K562 (cell line): ENCODE data around the gene CRYZL1. TPM values are rescaled to one million over a fixed set of nuclear protein-coding genes. Genes with fewer than 3 reads are reported as not detected.

Experiments
- ADNP ChIP-seq: fragments of 200-800 bp; sonication (Bioruptor generic); IDR thresholded peaks from 2 replicates; pipeline ENCODE4 v1.6.1; 2016; ENCODE audit warnings: missing genetic modification characterization, missing compliant biosample characterization
- ATF4 ChIP-seq: fragments of 450-650 bp; formaldehyde crosslinking; IDR thresholded peaks from 2 replicates; pipeline ENCODE4 v1.4.0; 2022; ENCODE audit warnings: mild to moderate bottlenecking, moderate library complexity
- CHD7 ChIP-seq: fragments of 200-600 bp; sonication (generic); IDR thresholded peaks from one replicate; pipeline ENCODE4 v1.6.1; 2012; ENCODE audit warnings: mild to moderate bottlenecking, low read depth, low read length, inconsistent platforms
- CUX1 ChIP-seq: fragments of 200-800 bp; sonication (Bioruptor generic); IDR thresholded peaks from 2 replicates; pipeline ENCODE4 v1.6.1; 2016; ENCODE audit warnings: missing genetic modification characterization, missing compliant biosample characterization
- EP400 ChIP-seq: fragments of 450-650 bp; IDR thresholded peaks from 2 replicates; pipeline ENCODE4 v1.6.1; 2017; ENCODE audit warnings: antibody characterized with exemption, mild to moderate bottlenecking, moderate library complexity
- GATA2 ChIP-seq: sonication (generic); formaldehyde crosslinking; IDR thresholded peaks from 2 replicates; pipeline ENCODE4 v1.4.0; 2020; ENCODE audit warnings: mild to moderate bottlenecking, missing genetic modification reagents
- KLF13 ChIP-seq: fragments of 450-650 bp; IDR thresholded peaks from 2 replicates; pipeline ENCODE4 v1.6.1; 2016; ENCODE audit warnings: missing genetic modification characterization, low read depth, mild to moderate bottlenecking, missing compliant biosample characterization, moderate library complexity, borderline replicate concordance
- ZNF184 ChIP-seq: sonication (generic); formaldehyde crosslinking; IDR thresholded peaks from 2 replicates; pipeline ENCODE4 v1.5.0; 2020; ENCODE audit warnings: missing genetic modification reagents
- polyA plus RNA-seq, 8 experiments: library from polyadenylated mRNA; depleted of rRNA in 4 of 8; stranded (reverse) in 5 of 8; unstranded in 3 of 8; fragments of >200 nt; fragmentation: Nextera tagmentation in 2 of 8; fragmentation: Illumina TruSeq in 1 of 8; extraction: Ambion mirVana in 2 of 8; extraction: Trizol in 1 of 8; gene quantifications; 2 replicates each; pipeline versions ENCODE4 v1.2.1 to v1.2.3, GENCODE V29; 2011 to 2014; ENCODE audit warnings: inconsistent platforms in 1 of 8, missing spikeins in 1 of 8
- total RNA-seq, 7 experiments: library from RNA; depleted of rRNA in 6 of 7; stranded (reverse); fragments of >200 nt in 6 of 7; fragmentation: Illumina TruSeq in 2 of 7; extraction: Trizol in 2 of 7; gene quantifications; 2 replicates each; pipeline versions ENCODE4 v1.2.1 to v1.2.3, GENCODE V29; 2011 to 2021; ENCODE audit warnings: low replicate concordance in 1 of 7

CRYZL1 gene
- total and polyA plus RNA-seq, 9 of the 15 experiments (the other 6 are each of a cell fraction or from before 2014, with no cell fraction given): 19.9 to 98.2 (median 39.2) TPM

- TF ChIP-seq CHD7 (no peak), ADNP (no peak), ATF4 (CRISPR knock-in tag) (no peak), CUX1 (no peak), KLF13 (tag) (no peak), GATA2 (CRISPR knock-in tag) (no peak), EP400 (no peak), ZNF184 (CRISPR knock-in tag) (no peak)
- TF ChIP-seq, all 486 proteins: peak for 0
Measured at GRCh38 chr21:33660406-33660805, 18.9 kb upstream of the CRYZL1 start (continued).
